Neural crest cell (in vitro differentiated cells): ENCODE results near the gene CNST. TPM values are rescaled to one million over a fixed set of nuclear protein-coding genes. Genes with fewer than 3 reads are reported as not detected.

Source experiments
- DNase-seq: peaks from one replicate; pipeline ENCODE4 v3.0.0; 2021; ENCODE audit warnings: low read depth, mixed read lengths, low spot score
- H3K27ac Mint-ChIP-seq: one replicate; pipeline ENCODE4 v1.8.0; 2021; ENCODE audit warnings: mild to moderate bottlenecking, mixed read lengths; ENCODE audit not compliant: unreplicated experiment
- H3K27me3 Mint-ChIP-seq: 2 replicates; pipeline ENCODE4 v1.8.0; 2021; ENCODE audit warnings: low read depth, mild to moderate bottlenecking, mixed read lengths
- H3K36me3 Mint-ChIP-seq: 2 replicates; pipeline ENCODE4 v1.8.0; 2021; ENCODE audit warnings: low read depth, mild to moderate bottlenecking, mixed read lengths
- H3K4me1 Mint-ChIP-seq: 2 replicates; pipeline ENCODE4 v1.8.0; 2021; ENCODE audit warnings: mixed read lengths
- H3K4me3 Mint-ChIP-seq: one replicate; pipeline ENCODE4 v1.8.0; 2021; ENCODE audit warnings: mild to moderate bottlenecking, mixed read lengths
- H3K9me3 Mint-ChIP-seq: 2 replicates; pipeline ENCODE4 v1.8.0; 2021; ENCODE audit warnings: mixed read lengths
- CTCF ChIP-seq: fragments of 200-600 bp; sonication (generic); conservative IDR thresholded peaks from 2 replicates; pipeline ENCODE4 v1.5.0; 2021; ENCODE audit warnings: antibody characterized with exemption, mild to moderate bottlenecking
- total RNA-seq: library from RNA; stranded (reverse); gene quantifications from 2 replicates; pipeline ENCODE4 v1.2.1, GENCODE V29; 2021

Gene CNST
- total RNA-seq, 1 donor from 2014 or later = 20.5 TPM

- peaks cover 18% of the 10 kb centered on the region for H3K4me1 Mint-ChIP-seq
- H3K27me3 Mint-ChIP-seq = no peaks in the 10 kb centered on the region
- no peaks in the 10 kb centered on the region for H3K9me3 Mint-ChIP-seq
- no peak for DNase-seq
- no peaks in the 10 kb centered on the region for H3K36me3 Mint-ChIP-seq
- no peak overlapping the region for H3K4me3 Mint-ChIP-seq
- TF ChIP-seq CTCF = no peak
- no peak overlapping the region for H3K27ac Mint-ChIP-seq
Observed at GRCh38 chr1:246582301-246583055, 16.2 kb downstream of the CNST start.

GRCh38 chr1:246583056-246583440, 16.8 kb downstream of the CNST start:
- H3K4me3 Mint-ChIP-seq = no peak overlapping the region
- no peak for DNase-seq
- no peaks in the 10 kb centered on the region for H3K9me3 Mint-ChIP-seq

GRCh38 chr1:246583448-246584185, 17.4 kb downstream of the CNST start:
- Mint-ChIP-seq H3K4me3 (no peak overlapping the region), H3K9me3 (no peaks in the 10 kb centered on the region), H3K4me1 (peaks cover 22% of the 10 kb centered on the region), H3K27ac (no peak overlapping the region), H3K36me3 (no peaks in the 10 kb centered on the region), H3K27me3 (no peaks in the 10 kb centered on the region)
- DNase-seq = no peak
- no peak for TF ChIP-seq CTCF

More at GRCh38 chr1:246583056-246583440, 16.8 kb downstream of the CNST start:
- H3K27ac Mint-ChIP-seq = no peak overlapping the region
- TF ChIP-seq CTCF = no peak
- H3K36me3 Mint-ChIP-seq = no peaks in the 10 kb centered on the region
- peaks cover 22% of the 10 kb centered on the region for H3K4me1 Mint-ChIP-seq
- H3K27me3 Mint-ChIP-seq = no peaks in the 10 kb centered on the region

DNA sequence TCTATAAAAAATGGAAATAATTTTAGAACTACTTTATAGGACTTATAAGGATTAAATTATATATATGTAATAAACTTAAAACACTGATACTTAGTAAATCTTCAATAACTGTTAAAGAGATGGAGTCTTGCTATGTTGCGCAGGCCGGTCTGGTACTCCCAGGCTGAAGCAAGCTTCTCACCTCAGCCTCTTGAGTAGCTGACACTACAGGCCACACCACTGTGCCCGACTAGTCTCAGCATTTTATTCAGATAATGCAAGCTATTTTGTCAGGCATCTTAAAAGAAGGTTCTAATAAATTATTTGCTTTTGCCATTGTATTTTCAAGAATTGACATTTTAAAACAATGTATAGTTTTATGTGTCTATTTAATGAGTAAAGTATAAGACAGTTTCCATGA, 20.8 kb downstream of the CNST start:
- DNase-seq = no peak
- H3K27ac Mint-ChIP-seq = no peak overlapping the region
- H3K9me3 Mint-ChIP-seq = peaks cover 3% of the 10 kb centered on the region
- no peaks in the 10 kb centered on the region for H3K27me3 Mint-ChIP-seq
- no peak overlapping the region for H3K4me3 Mint-ChIP-seq
- TF ChIP-seq CTCF = no peak
- H3K4me1 Mint-ChIP-seq = peaks cover 22% of the 10 kb centered on the region
- peaks cover 15% of the 10 kb centered on the region for H3K36me3 Mint-ChIP-seq

DNA sequence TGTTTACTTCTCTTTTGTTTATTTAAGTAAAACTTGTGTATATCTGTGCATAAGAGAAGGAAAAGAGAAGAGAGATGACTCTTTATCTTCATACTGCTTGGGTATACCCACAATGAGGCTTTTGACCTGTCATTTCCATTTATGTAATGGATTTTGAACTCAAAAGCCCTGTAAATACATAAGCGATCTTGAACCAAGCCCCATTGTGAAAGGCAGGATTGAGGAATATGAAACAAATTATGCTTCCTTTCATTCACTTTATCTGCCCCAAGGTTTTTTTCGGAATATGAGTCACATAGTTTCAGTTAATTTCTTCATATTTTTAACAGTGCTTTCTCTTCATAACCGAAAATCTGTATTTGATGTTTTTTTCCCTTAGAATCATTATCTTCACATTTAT, 21.4 kb downstream of the CNST start:
- peaks cover 15% of the 10 kb centered on the region for H3K36me3 Mint-ChIP-seq
- H3K4me1 Mint-ChIP-seq = peaks cover 17% of the 10 kb centered on the region
- no peak overlapping the region for H3K27ac Mint-ChIP-seq
- DNase-seq = no peak
- H3K4me3 Mint-ChIP-seq = no peak overlapping the region
- TF ChIP-seq CTCF = no peak
- peaks cover 3% of the 10 kb centered on the region for H3K9me3 Mint-ChIP-seq
- no peaks in the 10 kb centered on the region for H3K27me3 Mint-ChIP-seq
